ENCODE results near the gene ATP4A. TPM values are rescaled to one million over a fixed set of nuclear protein-coding genes. Genes with fewer than 3 reads are reported as not detected.

ATP4A gene
- polyA plus RNA-seq, 1 experiment, result not detected

DNA sequence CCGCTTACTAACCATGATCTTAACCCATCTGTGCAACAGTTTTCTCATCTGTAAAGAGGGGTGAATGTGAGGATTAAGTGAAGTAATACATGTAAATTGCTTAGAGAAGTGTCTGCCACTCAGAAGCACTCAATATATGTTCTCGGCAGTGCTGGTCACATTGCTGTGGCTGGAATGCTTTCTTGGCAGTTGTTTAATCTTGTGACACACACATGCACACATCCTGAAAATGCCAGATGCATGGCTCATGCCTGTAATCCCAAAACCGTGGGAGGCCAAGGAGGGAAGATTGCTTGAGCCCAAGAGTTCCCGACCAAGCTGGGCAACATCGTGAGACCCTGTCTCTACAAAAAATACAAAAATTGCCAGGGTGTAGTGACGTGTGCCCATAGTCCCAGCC, 45.1 kb downstream of the ATP4A start:
- Histone ChIP-seq H3K36me3 (ENCODE audit: control insufficient read depth, insufficient read depth, low read length) (no peaks in the 10 kb centered on the region), H3K4me3 (ENCODE audit: low read depth, low read length) (no peak overlapping the region), H3K27me3 (ENCODE audit: control insufficient read depth, insufficient read depth, low read length) (no peaks in the 10 kb centered on the region)
- ChIA-PET POLR2A (no interaction called here), CTCF (interaction anchor here (1.4 kb wide), 1 partner anchor 23 kb away, joined by 4 read pairs; no protein-coding TSS in a partner anchor)
- TF ChIP-seq, protein P1, sequence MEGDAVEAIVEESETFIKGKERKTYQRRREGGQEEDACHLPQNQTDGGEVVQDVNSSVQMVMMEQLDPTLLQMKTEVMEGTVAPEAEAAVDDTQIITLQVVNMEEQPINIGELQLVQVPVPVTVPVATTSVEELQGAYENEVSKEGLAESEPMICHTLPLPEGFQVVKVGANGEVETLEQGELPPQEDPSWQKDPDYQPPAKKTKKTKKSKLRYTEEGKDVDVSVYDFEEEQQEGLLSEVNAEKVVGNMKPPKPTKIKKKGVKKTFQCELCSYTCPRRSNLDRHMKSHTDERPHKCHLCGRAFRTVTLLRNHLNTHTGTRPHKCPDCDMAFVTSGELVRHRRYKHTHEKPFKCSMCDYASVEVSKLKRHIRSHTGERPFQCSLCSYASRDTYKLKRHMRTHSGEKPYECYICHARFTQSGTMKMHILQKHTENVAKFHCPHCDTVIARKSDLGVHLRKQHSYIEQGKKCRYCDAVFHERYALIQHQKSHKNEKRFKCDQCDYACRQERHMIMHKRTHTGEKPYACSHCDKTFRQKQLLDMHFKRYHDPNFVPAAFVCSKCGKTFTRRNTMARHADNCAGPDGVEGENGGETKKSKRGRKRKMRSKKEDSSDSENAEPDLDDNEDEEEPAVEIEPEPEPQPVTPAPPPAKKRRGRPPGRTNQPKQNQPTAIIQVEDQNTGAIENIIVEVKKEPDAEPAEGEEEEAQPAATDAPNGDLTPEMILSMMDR (IDR thresholded peaks at IDR 0.05; ENCODE audit: insufficient read depth, low read depth, low read length), result no peak
- peak; percentile 86 for DNase-seq (ENCODE audit: low read depth)

DNA sequence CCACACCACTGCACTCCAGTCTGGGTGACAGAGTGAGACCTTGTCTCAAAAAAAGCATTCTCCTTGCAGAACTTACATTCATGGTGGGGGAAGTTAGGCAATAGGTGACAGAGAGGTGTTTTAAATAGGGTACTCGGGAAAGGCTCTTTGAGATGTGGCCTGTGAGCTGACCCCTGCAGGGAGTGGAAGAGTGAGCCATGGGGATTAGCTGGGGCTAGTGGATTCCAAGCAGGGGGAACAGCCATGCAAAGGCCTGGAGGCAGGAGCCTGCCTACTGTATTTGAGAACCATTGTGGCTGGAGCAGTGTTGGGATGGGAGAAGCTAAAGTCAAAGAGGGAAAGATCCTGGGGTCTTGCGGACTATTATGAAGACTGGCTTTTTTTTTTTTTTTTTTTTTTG, 46.1 kb downstream of the ATP4A start:
- DNase-seq (ENCODE audit: low read depth), result no peak
- no peak overlapping the region for H3K4me3 ChIP-seq (ENCODE audit: low read depth, low read length)
- CTCF ChIA-PET, result interaction anchor here (0.5 to 1.0 kb wide), 5 partner anchors 18 to 213 kb away, joined by 3 to 6 read pairs (median 3); no protein-coding TSS in a partner anchor
- 0 out of 2 replicates have a peak, but pooled peaks cover 2% of the 10 kb centered on the region for H3K27me3 ChIP-seq (ENCODE audit: control insufficient read depth, insufficient read depth, low read length)
- POLR2A ChIA-PET, result no interaction called here
- no peaks in the 10 kb centered on the region for H3K36me3 ChIP-seq (ENCODE audit: control insufficient read depth, insufficient read depth, low read length)
- TF ChIP-seq, protein P1 (IDR thresholded peaks at IDR 0.05; ENCODE audit: insufficient read depth, low read depth, low read length), result no peak

DNA sequence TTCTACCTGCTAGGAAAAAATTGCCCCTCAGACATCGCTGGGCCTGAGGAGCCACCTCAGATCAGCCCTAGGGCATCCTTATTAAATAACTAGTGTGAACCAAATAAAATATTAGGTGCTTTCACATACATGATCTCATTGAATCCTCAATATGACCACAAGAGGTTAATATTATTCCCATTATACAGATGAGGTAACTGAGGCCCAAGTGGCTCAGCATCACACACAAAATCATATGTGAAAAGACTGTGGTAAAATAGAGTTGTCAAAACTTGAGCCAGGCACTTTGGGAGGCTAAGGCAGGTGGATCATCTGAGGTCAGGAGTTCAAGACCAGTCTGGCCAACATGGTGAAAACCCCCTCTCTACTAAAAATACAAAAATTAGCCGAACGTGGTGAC, 47.1 kb downstream of the ATP4A start:
- no peaks in the 10 kb centered on the region for H3K36me3 ChIP-seq (ENCODE audit: control insufficient read depth, insufficient read depth, low read length)
- ChIA-PET CTCF (interaction anchor here (0.9 to 2.4 kb wide), 2 partner anchors 10 to 32 kb away, joined by 3 to 12 read pairs; no protein-coding TSS in a partner anchor), POLR2A (no interaction called here)
- no peak for DNase-seq (ENCODE audit: low read depth)
- TF ChIP-seq, protein P1 (IDR thresholded peaks at IDR 0.05; ENCODE audit: insufficient read depth, low read depth, low read length), result no peak
- H3K4me3 ChIP-seq (ENCODE audit: low read depth, low read length), result no peak overlapping the region
- 0 out of 2 replicates have a peak, but pooled peaks cover 2% of the 10 kb centered on the region for H3K27me3 ChIP-seq (ENCODE audit: control insufficient read depth, insufficient read depth, low read length)

DNA sequence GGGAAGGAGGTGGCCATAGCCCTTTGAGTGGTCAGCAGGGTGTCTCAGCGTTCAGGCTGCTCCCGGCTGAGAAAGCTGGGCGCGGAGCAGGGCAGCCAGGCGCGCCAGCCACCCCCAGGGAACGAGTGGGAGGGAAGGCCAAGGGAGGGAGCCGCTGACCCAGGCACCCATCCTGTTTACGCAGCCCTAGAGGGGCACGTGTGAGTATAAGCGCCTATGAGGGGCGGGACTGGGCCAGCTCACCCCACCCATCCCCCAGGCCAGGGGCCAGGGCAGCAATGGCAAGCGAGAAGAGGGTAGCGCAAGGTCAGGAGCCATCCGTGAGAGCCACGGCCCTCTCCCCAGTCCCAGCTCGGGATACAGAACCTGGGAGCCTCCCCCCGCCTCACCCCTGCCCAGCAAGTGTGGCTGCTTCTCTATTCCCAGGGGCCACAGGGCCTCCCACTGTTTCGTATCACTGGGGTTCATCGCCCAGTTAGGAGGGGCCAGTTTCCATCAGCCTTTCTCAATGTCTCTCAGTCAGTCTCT, 49.1 kb downstream of the ATP4A start:
- POLR2A ChIA-PET, result interaction anchor here (0.5 kb wide), 1 partner anchor 23 kb away, joined by 4 read pairs; no protein-coding TSS in a partner anchor
- no peaks in the 10 kb centered on the region for H3K36me3 ChIP-seq (ENCODE audit: control insufficient read depth, insufficient read depth, low read length)
- TF ChIP-seq, protein P1 (IDR thresholded peaks at IDR 0.05; ENCODE audit: insufficient read depth, low read depth, low read length), result no peak
- H3K4me3 ChIP-seq (ENCODE audit: low read depth, low read length), result no peak overlapping the region
- H3K27me3 ChIP-seq (ENCODE audit: control insufficient read depth, insufficient read depth, low read length), result peaks cover 12% of the 10 kb centered on the region
- DNase-seq (ENCODE audit: low read depth), result no peak
- CTCF ChIA-PET, result interaction anchor here (0.7 to 2.5 kb wide), 8 partner anchors 9 to 173 kb away, joined by 3 to 12 read pairs (median 6); no protein-coding TSS in a partner anchor

DNA sequence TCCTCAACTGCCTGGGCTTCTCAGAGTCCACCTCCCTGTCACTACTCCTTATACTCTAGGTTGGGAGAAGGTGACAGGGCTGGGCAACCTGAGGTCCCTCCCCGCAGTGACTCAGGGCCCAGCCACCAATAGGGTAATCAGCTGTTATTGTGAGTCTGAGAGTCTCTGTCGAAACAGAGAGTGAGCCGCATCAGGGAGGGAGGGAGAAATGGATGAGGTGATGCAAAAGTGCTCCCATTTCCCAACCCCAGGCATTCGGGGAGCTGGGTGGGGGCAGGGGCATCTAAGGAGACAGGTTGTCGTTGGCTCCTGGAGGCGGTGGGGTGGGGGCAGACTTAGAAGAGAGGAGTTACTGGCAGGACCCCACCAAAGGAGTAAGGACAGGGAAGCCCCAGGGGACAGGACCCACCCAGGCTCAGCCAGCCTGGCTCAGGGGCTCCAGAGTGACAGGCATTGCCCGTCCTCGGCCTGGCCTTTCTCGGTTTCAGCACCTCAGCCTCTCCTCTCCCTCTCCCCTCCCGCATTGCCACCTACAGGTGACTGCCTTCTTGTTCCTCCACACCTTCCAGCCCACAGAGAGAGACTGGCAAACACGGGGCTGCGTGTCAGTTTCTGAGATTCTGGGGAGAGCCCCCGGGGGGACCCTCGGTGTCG, 49.7 kb downstream of the ATP4A start, which contains the start of gene DMKN:
Gene DMKN (minus strand): TSS at position 22 of the 654 bp plus-strand sequence. CDS start 174 bp downstream, outside the sequence.
- CTCF ChIA-PET, result interaction anchor here (0.7 to 2.5 kb wide), 7 partner anchors 8 to 79 kb away, joined by 3 to 7 read pairs (median 5); no protein-coding TSS in a partner anchor
- Histone ChIP-seq H3K4me3 (ENCODE audit: low read depth, low read length) (no peak within 1 kb of the TSS), H3K36me3 (ENCODE audit: control insufficient read depth, insufficient read depth, low read length) (no peaks in the 10 kb centered on the region), H3K27me3 (ENCODE audit: control insufficient read depth, insufficient read depth, low read length) (peaks cover 15% of the 10 kb centered on the region)
- POLR2A ChIA-PET, result no interaction called here
- TF ChIP-seq, protein P1 (IDR thresholded peaks at IDR 0.05; ENCODE audit: insufficient read depth, low read depth, low read length), result 0 out of 2 replicates have a peak, but pooled peaks have one; percentile 16
- DNase-seq (ENCODE audit: low read depth), result no peak

Measured in BJ (cell line).